Keratinocyte (primary cell): ENCODE measurements around the gene CPSF2. TPM values are rescaled to one million over a fixed set of nuclear protein-coding genes. Genes with fewer than 3 reads are reported as not detected.

ENCODE experiments used
- DNase-seq: peaks from one replicate; pipeline ENCODE4 v3.0.0-alpha.2; 2011; ENCODE audit warnings: low read depth, missing footprints, low spot score
- FAIRE-seq: peaks from 2 replicates; lab custom pipeline; 2011; peaks lifted over from hg19 to GRCh38; lab: Jason Lieb, UNC
- H2AFZ ChIP-seq: 2 replicates; pipeline ENCODE4 v1.6.0; 2012; ENCODE audit warnings: low read length, control low read depth, inconsistent platforms; ENCODE audit not compliant: control insufficient read depth
- H3K27ac ChIP-seq: 2 replicates; pipeline ENCODE4 v1.5.1; 2011; ENCODE audit warnings: low read length; ENCODE audit not compliant: control insufficient read depth, insufficient read depth
- H3K27me3 ChIP-seq: 3 replicates; pipeline ENCODE4 v1.6.0; 2011; ENCODE audit warnings: low read length; ENCODE audit not compliant: control insufficient read depth, insufficient read depth; ENCODE audit errors: extremely low read depth
- H3K36me3 ChIP-seq, 2 experiments: 2 replicates in 1 of 2; 3 replicates in 1 of 2; pipeline ENCODE4 v1.5.1; 2011; ENCODE audit warnings: low read length in 2 of 2, mild to moderate bottlenecking in 1 of 2; ENCODE audit not compliant: control insufficient read depth in 2 of 2, insufficient read depth in 2 of 2; ENCODE audit errors: extremely low read depth in 1 of 2
- H3K4me1 ChIP-seq: 3 replicates; pipeline ENCODE4 v1.5.1; 2011; ENCODE audit warnings: low read length; ENCODE audit not compliant: control insufficient read depth, insufficient read depth; ENCODE audit errors: extremely low read depth
- H3K4me2 ChIP-seq: 3 replicates; pipeline ENCODE4 v1.6.0; 2011; ENCODE audit warnings: low read depth, low read length; ENCODE audit not compliant: control insufficient read depth, insufficient read depth; ENCODE audit errors: extremely low read depth
- H3K4me3 ChIP-seq, 3 experiments: fragments of 200-600 bp in 1 of 3; sonication (generic) in 1 of 3; 2 replicates in 2 of 3; 3 replicates in 1 of 3; pipeline ENCODE4 v1.5.1; 2011 to 2016; ENCODE audit warnings: low read length in 3 of 3, mild to moderate bottlenecking in 3 of 3, control low read depth in 2 of 3, inconsistent platforms in 1 of 3, low read depth in 1 of 3, mixed read lengths in 1 of 3, mixed run types in 1 of 3, moderate library complexity in 1 of 3; ENCODE audit not compliant: control insufficient read depth in 2 of 3, insufficient read depth in 2 of 3; ENCODE audit errors: extremely low read depth in 1 of 3
- H3K79me2 ChIP-seq: 2 replicates; pipeline ENCODE4 v1.6.0; 2012; ENCODE audit warnings: low read length; ENCODE audit not compliant: control insufficient read depth, insufficient read depth
- H3K9ac ChIP-seq: 3 replicates; pipeline ENCODE4 v1.6.0; 2011; ENCODE audit warnings: low read length; ENCODE audit not compliant: control insufficient read depth, insufficient read depth; ENCODE audit errors: extremely low read depth
- H3K9me1 ChIP-seq: 3 replicates; pipeline ENCODE4 v1.6.0; 2011; ENCODE audit warnings: low read length; ENCODE audit not compliant: control insufficient read depth, insufficient read depth; ENCODE audit errors: extremely low read depth
- H3K9me3 ChIP-seq: 2 replicates; pipeline ENCODE4 v1.5.1; 2012; ENCODE audit warnings: low read depth, low read length; ENCODE audit not compliant: control insufficient read depth
- H4K20me1 ChIP-seq: 3 replicates; pipeline ENCODE4 v1.6.0; 2011; ENCODE audit warnings: low read length; ENCODE audit not compliant: control insufficient read depth, insufficient read depth; ENCODE audit errors: extremely low read depth
- EZH2 ChIP-seq: IDR thresholded peaks from one replicate; pipeline ENCODE4 v1.6.1; 2012; ENCODE audit warnings: inconsistent platforms, mild to moderate bottlenecking, low read length, moderate library complexity
- dilution Hi-C: fragments of 300-500 bp; cut with MboI; formaldehyde crosslinking; loops from one replicate; pipeline ENCODE4 v1.7.0; 2020; ENCODE audit warnings: low sequenced_read_pairs; ENCODE audit not compliant: extremely low pct_ligation_motif_present
- polyA minus RNA-seq, 3 experiments: library from RNA; depleted of rRNA, polyadenylated mRNA; stranded (reverse); fragments of >200 nt; gene quantifications; 1 replicate in 1 of 3; 2 replicates in 1 of 3; 3 replicates in 1 of 3; pipeline ENCODE4 v1.2.3, GENCODE V29; 2011
- polyA plus RNA-seq, 5 experiments: library from polyadenylated mRNA; depleted of rRNA in 3 of 5; stranded (reverse) in 3 of 5; stranded (forward) in 1 of 5; unstranded in 1 of 5; fragments of >200 nt; gene quantifications; 1 replicate in 1 of 5; 2 replicates in 3 of 5; 3 replicates in 1 of 5; pipeline versions ENCODE4 v1.2.1 to v1.2.3, GENCODE V29; 2011 to 2012; ENCODE audit warnings: missing spikeins in 2 of 5, low read depth in 1 of 5, low replicate concordance in 1 of 5
- TF ChIP-seq, protein P1 (sequence below), 3 experiments: IDR thresholded peaks in 1 of 3; conservative IDR thresholded peaks in 1 of 3; optimal IDR thresholded peaks in 1 of 3; 2 replicates in 2 of 3; 3 replicates in 1 of 3; pipeline versions ENCODE3 to v1.5.1; 2011; ENCODE audit warnings: low read length in 3 of 3, mild to moderate bottlenecking in 3 of 3, moderate library complexity in 2 of 3, control low read depth in 1 of 3, inconsistent platforms in 1 of 3; ENCODE audit not compliant: insufficient read depth in 2 of 3; ENCODE audit errors: extremely low read depth in 1 of 3

Gene CPSF2
- polyA plus RNA-seq, result 33.8 to 67.9 TPM (median 35.4 TPM) in 3 replicates
- polyA plus RNA-seq (2011; ENCODE audit: low read depth), result 56.8 TPM
- polyA plus RNA-seq (2011; cell fraction: cytosol; rRNA removed), result 21.3 and 42.3 TPM in 2 replicates
- 30.8 and 43.6 TPM in 2 replicates for polyA plus RNA-seq (2011; cell fraction: nucleus; rRNA removed)
- polyA plus RNA-seq (2012; ENCODE audit: low replicate concordance), result 30.6 and 49.7 TPM in 2 replicates
- polyA minus RNA-seq, result 28.4 to 51.7 TPM (median 29.8 TPM) in 3 replicates
- polyA minus RNA-seq (2011; cell fraction: cytosol; rRNA and poly(A)+ RNA removed), result 24.7 TPM
- polyA minus RNA-seq (2011; cell fraction: nucleus; rRNA and poly(A)+ RNA removed), result 16.9 and 53.4 TPM in 2 replicates

DNA sequence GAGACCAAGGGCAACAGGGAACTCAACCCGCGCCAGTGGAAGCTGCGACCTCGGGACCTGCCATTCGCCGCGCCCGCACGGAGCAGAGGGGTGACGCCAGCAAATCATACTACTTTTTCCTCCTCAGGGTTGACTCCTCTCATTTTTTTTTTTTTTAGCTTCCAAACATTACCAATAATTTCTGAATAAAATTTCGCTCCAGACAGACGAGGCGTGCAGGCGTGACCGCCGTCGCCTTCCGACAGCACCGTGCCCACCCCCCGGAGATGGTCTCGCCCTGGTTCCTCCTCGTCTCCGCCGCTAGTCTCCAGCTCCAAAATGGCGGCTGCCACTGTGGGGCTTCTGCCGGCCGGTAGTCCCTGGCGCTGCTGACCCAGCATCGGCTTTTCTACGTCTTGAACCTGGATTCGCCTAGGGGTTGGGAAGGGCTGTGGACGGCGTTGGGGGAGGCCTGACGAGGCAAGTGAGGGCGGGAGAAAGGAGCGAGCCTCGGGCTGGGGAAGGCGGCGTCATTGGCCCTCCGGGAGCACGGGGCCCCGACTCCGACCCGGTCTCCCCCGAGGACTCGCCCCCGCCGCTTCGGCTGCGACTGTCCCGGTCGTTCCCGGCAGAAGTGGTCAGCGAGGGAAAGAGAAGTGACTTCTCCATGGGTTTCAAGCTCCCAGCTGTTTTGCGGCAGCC lies at the start of gene CPSF2, which contains the start of gene NDUFB1:
TSS of gene CPSF2 (plus strand) at position 300 of the 681 bp plus-strand sequence. CDS start 9,016 bp downstream, outside the sequence.
TSS of gene NDUFB1 (minus strand) at position 37 of the 681 bp plus-strand sequence. CDS start 4,069 bp downstream, outside the sequence.
- Histone ChIP-seq H3K27ac (peak within 1 kb of the TSS; percentile 80), H2AFZ (peak within 1 kb of the TSS; percentile 99), H3K9me1 (no peaks in the 10 kb centered on the region), H3K4me1 (peaks cover 3% of the 10 kb centered on the region), H3K9ac (peak within 1 kb of the TSS; percentile 98), H3K4me2 (peak within 1 kb of the TSS; percentile 77), H3K9me3 (no peaks in the 10 kb centered on the region), H3K79me2 (peaks cover 45% of the 10 kb centered on the region), H3K36me3 (peaks cover 2 to 7% of the 10 kb centered on the region in 2 experiments), H3K27me3 (no peaks in the 10 kb centered on the region), H3K4me3 (peak within 1 kb of the TSS; percentile 85 to 97 (median 94)), H4K20me1 (no peaks in the 10 kb centered on the region)
- DNase-seq, result no peak
- dilution Hi-C loops, result no loop called here
- no peak for FAIRE-seq
- TF ChIP-seq, protein P1, sequence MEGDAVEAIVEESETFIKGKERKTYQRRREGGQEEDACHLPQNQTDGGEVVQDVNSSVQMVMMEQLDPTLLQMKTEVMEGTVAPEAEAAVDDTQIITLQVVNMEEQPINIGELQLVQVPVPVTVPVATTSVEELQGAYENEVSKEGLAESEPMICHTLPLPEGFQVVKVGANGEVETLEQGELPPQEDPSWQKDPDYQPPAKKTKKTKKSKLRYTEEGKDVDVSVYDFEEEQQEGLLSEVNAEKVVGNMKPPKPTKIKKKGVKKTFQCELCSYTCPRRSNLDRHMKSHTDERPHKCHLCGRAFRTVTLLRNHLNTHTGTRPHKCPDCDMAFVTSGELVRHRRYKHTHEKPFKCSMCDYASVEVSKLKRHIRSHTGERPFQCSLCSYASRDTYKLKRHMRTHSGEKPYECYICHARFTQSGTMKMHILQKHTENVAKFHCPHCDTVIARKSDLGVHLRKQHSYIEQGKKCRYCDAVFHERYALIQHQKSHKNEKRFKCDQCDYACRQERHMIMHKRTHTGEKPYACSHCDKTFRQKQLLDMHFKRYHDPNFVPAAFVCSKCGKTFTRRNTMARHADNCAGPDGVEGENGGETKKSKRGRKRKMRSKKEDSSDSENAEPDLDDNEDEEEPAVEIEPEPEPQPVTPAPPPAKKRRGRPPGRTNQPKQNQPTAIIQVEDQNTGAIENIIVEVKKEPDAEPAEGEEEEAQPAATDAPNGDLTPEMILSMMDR (optimal IDR thresholded peaks at IDR 0.05 in 1 of 3, IDR thresholded peaks at IDR 0.05 in 1 of 3, conservative IDR thresholded peaks at IDR 0.05 in 1 of 3; ENCODE audit: extremely low read depth in 1 of 3, insufficient read depth in 2 of 3, low read length in 3 of 3), result peak in 1 of 3 experiments; percentile 4
- no peak for TF ChIP-seq EZH2

DNA sequence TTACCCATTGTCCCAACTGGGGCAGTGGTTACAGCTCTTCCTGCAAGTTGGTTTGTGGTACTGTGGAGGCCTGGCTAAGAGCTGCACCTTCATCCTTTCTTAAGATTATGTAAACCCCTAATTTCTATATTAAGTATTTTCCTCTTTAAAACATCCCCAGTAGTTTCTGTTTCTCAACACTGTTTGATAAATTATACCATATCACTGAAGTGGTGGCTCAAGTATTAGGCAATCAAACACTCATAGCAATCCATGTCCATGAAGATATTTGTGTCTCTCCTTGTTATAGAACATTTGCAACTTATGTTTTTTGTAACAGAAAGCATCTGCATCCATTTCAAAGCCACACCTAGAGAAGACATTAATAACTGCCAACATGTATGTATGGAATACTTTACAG lies 47.2 kb upstream of the CPSF2 start:
- Histone ChIP-seq H3K79me2 (no peaks in the 10 kb centered on the region), H3K9me3 (no peaks in the 10 kb centered on the region), H3K9me1 (no peaks in the 10 kb centered on the region), H3K4me2 (no peak overlapping the region), H2AFZ (no peak overlapping the region), H3K27ac (no peak overlapping the region), H3K27me3 (no peaks in the 10 kb centered on the region), H3K36me3 (peaks cover 0 to 5% of the 10 kb centered on the region in 2 experiments), H3K4me3 (no peak overlapping the region), H3K9ac (no peak overlapping the region), H3K4me1 (no peaks in the 10 kb centered on the region), H4K20me1 (no peaks in the 10 kb centered on the region)
- dilution Hi-C loops, result no loop called here
- no peak for TF ChIP-seq EZH2
- TF ChIP-seq, protein P1 (optimal IDR thresholded peaks at IDR 0.05 in 1 of 3, IDR thresholded peaks at IDR 0.05 in 1 of 3, conservative IDR thresholded peaks at IDR 0.05 in 1 of 3; ENCODE audit: extremely low read depth in 1 of 3, insufficient read depth in 2 of 3, low read length in 3 of 3), result no peak
- no peak for DNase-seq
- no peak for FAIRE-seq
